GM23338 (cell line): Measurements from ENCODE around the gene LDLRAD2. TPM values are rescaled to one million over a fixed set of nuclear protein-coding genes. Genes with fewer than 3 reads are reported as not detected.

Experiments used
- ATAC-seq: fragments of 200-7000 bp; cut with Tn5 transposase; 3 replicates; pipeline ENCODE4 v1.9.1; 2020
- DNase-seq: peaks from one replicate; pipeline ENCODE4 v3.0.0-alpha.2; 2015; ENCODE audit warnings: low spot score
- H2AFZ ChIP-seq: fragments of 200-600 bp; sonication (generic); 2 replicates; pipeline ENCODE4 v1.8.0; 2016; ENCODE audit warnings: antibody characterized with exemption, mild to moderate bottlenecking, moderate library complexity
- H3F3A ChIP-seq: fragments of 200-600 bp; sonication (generic); replicated peaks from 2 replicates; pipeline ENCODE4 v1.8.0; 2017; ENCODE audit warnings: antibody characterized with exemption, mixed run types, low read depth
- H3K27ac ChIP-seq: fragments of 200-600 bp; sonication (generic); 2 replicates; pipeline ENCODE4 v1.6.1; 2016; ENCODE audit warnings: low read depth
- H3K27me3 ChIP-seq: fragments of 200-600 bp; sonication (generic); 2 replicates; pipeline ENCODE4 v1.8.0; 2016; ENCODE audit warnings: mild to moderate bottlenecking, mixed run types, moderate library complexity; ENCODE audit not compliant: insufficient read depth
- H3K36me3 ChIP-seq: fragments of 200-600 bp; sonication (generic); 2 replicates; pipeline ENCODE4 v1.8.0; 2016; ENCODE audit warnings: mild to moderate bottlenecking; ENCODE audit not compliant: insufficient read depth
- H3K4me1 ChIP-seq: fragments of 200-600 bp; sonication (generic); 2 replicates; pipeline ENCODE4 v1.8.0; 2016; ENCODE audit warnings: mild to moderate bottlenecking, moderate library complexity; ENCODE audit not compliant: insufficient read depth
- H3K4me2 ChIP-seq: fragments of 200-600 bp; sonication (generic); 2 replicates; pipeline ENCODE4 v1.7.1; 2017; ENCODE audit warnings: mixed run types
- H3K4me3 ChIP-seq: fragments of 200-600 bp; sonication (generic); 2 replicates; pipeline ENCODE4 v1.6.1; 2016; ENCODE audit warnings: mixed run types
- H3K79me2 ChIP-seq: fragments of 200-600 bp; sonication (generic); replicated peaks from 2 replicates; pipeline ENCODE4 v1.8.0; 2017; ENCODE audit warnings: mild to moderate bottlenecking; ENCODE audit not compliant: insufficient read depth
- H3K9me2 ChIP-seq: fragments of 200-600 bp; sonication (generic); 2 replicates; pipeline ENCODE4 v1.8.0; 2017; ENCODE audit not compliant: insufficient read depth
- H4K20me1 ChIP-seq: fragments of 200-600 bp; sonication (generic); replicated peaks from 2 replicates; pipeline ENCODE4 v1.8.0; 2017; ENCODE audit warnings: mild to moderate bottlenecking; ENCODE audit not compliant: insufficient read depth
- H3K27ac Mint-ChIP-seq: 2 replicates; pipeline ENCODE4 v1.8.0; 2020; ENCODE audit warnings: inconsistent platforms, mild to moderate bottlenecking, moderate library complexity, mixed read lengths
- H3K27me3 Mint-ChIP-seq: 3 replicates; pipeline ENCODE4 v1.8.0; 2022; ENCODE audit warnings: low read depth, mild to moderate bottlenecking, moderate library complexity, mixed read lengths, inconsistent platforms; ENCODE audit not compliant: insufficient read depth, poor library complexity
- H3K36me3 Mint-ChIP-seq: 3 replicates; pipeline ENCODE4 v1.8.0; 2021; ENCODE audit warnings: low read depth, mild to moderate bottlenecking, inconsistent platforms, moderate library complexity, mixed read lengths
- H3K4me1 Mint-ChIP-seq: 3 replicates; pipeline ENCODE4 v1.8.0; 2020; ENCODE audit warnings: mild to moderate bottlenecking, inconsistent platforms, mixed read lengths
- H3K4me3 Mint-ChIP-seq: 3 replicates; pipeline ENCODE4 v1.8.0; 2021; ENCODE audit warnings: moderate library complexity, mild to moderate bottlenecking, inconsistent platforms, mixed read lengths
- H3K9me3 Mint-ChIP-seq: 3 replicates; pipeline ENCODE4 v1.8.0; 2020; ENCODE audit warnings: moderate library complexity, mild to moderate bottlenecking, inconsistent platforms, mixed read lengths
- CREB1 ChIP-seq: fragments of 250-450 bp; sonication (Bioruptor Pico); IDR thresholded peaks from 2 replicates; pipeline ENCODE4 v1.5.0; 2020; ENCODE audit warnings: low read depth, mild to moderate bottlenecking, moderate library complexity
- EZH2phosphoT487 ChIP-seq: fragments of 200-600 bp; sonication (generic); IDR thresholded peaks from one replicate; pipeline ENCODE4 v1.8.1; 2018; ENCODE audit warnings: antibody characterized with exemption; ENCODE audit not compliant: unreplicated experiment
- NANOG ChIP-seq: IDR thresholded peaks from 2 replicates; pipeline ENCODE4 v1.6.1; 2016; ENCODE audit warnings: antibody characterized with exemption, borderline replicate concordance
- POLR2AphosphoS5 ChIP-seq: IDR thresholded peaks from 2 replicates; pipeline ENCODE4 v1.6.1; 2016; ENCODE audit warnings: antibody characterized with exemption, low read depth
- REST ChIP-seq: IDR thresholded peaks from one replicate; pipeline ENCODE4 v1.6.1; 2018; ENCODE audit warnings: antibody characterized with exemption; ENCODE audit not compliant: unreplicated experiment
- STAT1 ChIP-seq: IDR thresholded peaks from one replicate; pipeline ENCODE4 v1.6.1; 2016; ENCODE audit warnings: antibody characterized with exemption; ENCODE audit not compliant: unreplicated experiment
- polyA plus RNA-seq: library from polyadenylated mRNA; unstranded; fragments of >200 nt; fragmentation: Nextera tagmentation; extraction: Ambion mirVana; gene quantifications from 2 replicates; pipeline ENCODE4 v1.2.1, GENCODE V29; 2016
- total RNA-seq: library from RNA; depleted of rRNA; stranded (reverse); fragments of >200 nt; shearing (Covaris generic); gene quantifications from 2 replicates; pipeline ENCODE4 v1.2.3, GENCODE V29; 2014
- TF ChIP-seq, protein P1 (sequence below), 2 experiments: fragments of 200-600 bp in 1 of 2; sonication (generic) in 1 of 2; conservative IDR thresholded peaks; 2 replicates each; pipeline versions ENCODE4 v1.5.1 to v1.6.1; 2016 to 2017; ENCODE audit warnings: antibody characterized with exemption in 2 of 2, low read depth in 2 of 2, mild to moderate bottlenecking in 2 of 2, moderate library complexity in 1 of 2

Gene LDLRAD2
- total and polyA plus RNA-seq, 2 experiments from 2014 or later, result 1.6 to 5.8 TPM

- H4K20me1 ChIP-seq, result no peaks in the 10 kb centered on the region
- H2AFZ ChIP-seq, result no peak overlapping the region
- no peaks in the 10 kb centered on the region for H3K4me1 Mint-ChIP-seq
- H3K27ac Mint-ChIP-seq, result no peak overlapping the region
- peaks cover 1% of the 10 kb centered on the region for H3K27me3 Mint-ChIP-seq
- H3F3A ChIP-seq, result no peaks in the 10 kb centered on the region
- H3K36me3 Mint-ChIP-seq, result peaks cover 13% of the 10 kb centered on the region
- no peaks in the 10 kb centered on the region for H3K4me1 ChIP-seq
- H3K4me3 ChIP-seq, result no peak overlapping the region
- no peak for TF ChIP-seq NANOG
- TF ChIP-seq POLR2AphosphoS5, result no peak
- TF ChIP-seq, protein P1, sequence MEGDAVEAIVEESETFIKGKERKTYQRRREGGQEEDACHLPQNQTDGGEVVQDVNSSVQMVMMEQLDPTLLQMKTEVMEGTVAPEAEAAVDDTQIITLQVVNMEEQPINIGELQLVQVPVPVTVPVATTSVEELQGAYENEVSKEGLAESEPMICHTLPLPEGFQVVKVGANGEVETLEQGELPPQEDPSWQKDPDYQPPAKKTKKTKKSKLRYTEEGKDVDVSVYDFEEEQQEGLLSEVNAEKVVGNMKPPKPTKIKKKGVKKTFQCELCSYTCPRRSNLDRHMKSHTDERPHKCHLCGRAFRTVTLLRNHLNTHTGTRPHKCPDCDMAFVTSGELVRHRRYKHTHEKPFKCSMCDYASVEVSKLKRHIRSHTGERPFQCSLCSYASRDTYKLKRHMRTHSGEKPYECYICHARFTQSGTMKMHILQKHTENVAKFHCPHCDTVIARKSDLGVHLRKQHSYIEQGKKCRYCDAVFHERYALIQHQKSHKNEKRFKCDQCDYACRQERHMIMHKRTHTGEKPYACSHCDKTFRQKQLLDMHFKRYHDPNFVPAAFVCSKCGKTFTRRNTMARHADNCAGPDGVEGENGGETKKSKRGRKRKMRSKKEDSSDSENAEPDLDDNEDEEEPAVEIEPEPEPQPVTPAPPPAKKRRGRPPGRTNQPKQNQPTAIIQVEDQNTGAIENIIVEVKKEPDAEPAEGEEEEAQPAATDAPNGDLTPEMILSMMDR (conservative IDR thresholded peaks at IDR 0.05; ENCODE audit: low read depth in 2 of 2), result no peak
- TF ChIP-seq CREB1 (CRISPR knock-in tag), result no peak
- TF ChIP-seq EZH2phosphoT487, result no peak
- H3K9me2 ChIP-seq, result no peaks in the 10 kb centered on the region
- no peak overlapping the region for H3K27ac ChIP-seq
- H3K27me3 ChIP-seq, result no peaks in the 10 kb centered on the region
- H3K36me3 ChIP-seq, result no peaks in the 10 kb centered on the region
- H3K9me3 Mint-ChIP-seq, result no peaks in the 10 kb centered on the region
- no peak for ATAC-seq
- DNase-seq, result no peak
- no peak overlapping the region for H3K4me3 Mint-ChIP-seq
- H3K4me2 ChIP-seq, result no peak overlapping the region
- H3K79me2 ChIP-seq, result no peaks in the 10 kb centered on the region
Measured at GRCh38 chr1:21849909-21850576, 38.0 kb downstream of the LDLRAD2 start.

DNA sequence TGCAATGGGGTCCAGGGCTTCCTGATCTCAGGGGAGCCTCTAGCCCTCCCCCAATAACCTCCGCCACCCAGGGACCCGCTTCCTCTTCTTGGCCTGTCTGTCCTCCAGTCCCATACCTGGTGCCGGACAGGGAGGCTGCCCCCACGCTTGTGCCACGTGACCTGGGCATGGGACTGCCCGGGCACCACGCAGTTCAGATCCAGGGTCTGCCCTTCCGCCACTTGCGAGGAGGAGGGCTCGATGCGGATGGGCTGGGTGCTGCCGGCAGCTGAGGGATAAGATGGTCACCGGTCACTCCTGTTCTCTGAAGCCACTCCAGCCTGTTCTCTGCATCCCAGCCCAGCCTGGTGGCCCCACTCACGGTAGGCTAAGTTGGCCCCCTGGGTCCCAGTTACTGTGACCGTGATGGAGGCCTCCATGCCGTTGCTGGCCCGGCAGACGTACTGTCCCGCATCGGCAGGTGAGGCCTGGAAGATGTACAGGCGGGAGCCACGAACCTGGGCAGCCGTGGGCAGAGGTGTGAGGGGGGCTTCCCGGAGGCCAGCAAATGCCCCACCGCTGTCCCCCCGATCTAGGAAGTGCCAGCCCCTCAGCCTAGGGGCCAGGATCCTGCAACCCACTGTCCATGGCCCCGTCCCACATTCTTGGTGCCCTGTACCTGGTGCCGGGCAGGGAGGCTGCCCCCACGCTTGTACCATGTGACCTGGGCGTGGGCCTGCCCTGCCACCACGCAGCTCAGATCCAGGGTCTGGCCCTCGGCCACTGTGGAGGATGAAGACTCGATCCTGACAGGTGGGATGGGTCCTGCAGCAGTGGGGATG, 39.6 kb downstream of the LDLRAD2 start:
- no peaks in the 10 kb centered on the region for H3K27me3 ChIP-seq
- Mint-ChIP-seq H3K27me3 (peaks cover 2% of the 10 kb centered on the region), H3K9me3 (no peaks in the 10 kb centered on the region), H3K4me3 (no peak overlapping the region), H3K27ac (no peak overlapping the region; the same call in 1 of the 2 replicates), H3K4me1 (no peaks in the 10 kb centered on the region), H3K36me3 (peaks cover 20% of the 10 kb centered on the region)
- DNase-seq (no peak), ATAC-seq (no peak)
- H3F3A ChIP-seq, result no peaks in the 10 kb centered on the region
- no peaks in the 10 kb centered on the region for H3K79me2 ChIP-seq
- no peaks in the 10 kb centered on the region; the same call in 1 of the 2 replicates for H3K36me3 ChIP-seq
- TF ChIP-seq REST (no peak), STAT1 (no peak)
- no peak overlapping the region for H3K4me2 ChIP-seq
- H4K20me1 ChIP-seq, result no peaks in the 10 kb centered on the region
- no peaks in the 10 kb centered on the region for H3K9me2 ChIP-seq
- H3K27ac ChIP-seq, result no peak overlapping the region
- no peak overlapping the region for H3K4me3 ChIP-seq
- H2AFZ ChIP-seq, result no peak overlapping the region
- H3K4me1 ChIP-seq, result no peaks in the 10 kb centered on the region
